Measurements from ENCODE around the gene THOC2. TPM values are rescaled to one million over a fixed set of nuclear protein-coding genes. Genes with fewer than 3 reads are reported as not detected.
A peak's percentile ranks its signal among the peaks of the same experiment; 100 is the strongest.
"Not testable (repeated sequence)": the region's sequence is repeated elsewhere in the genome, so short reads cannot be mapped to it uniquely, and the experiment has no call there.

THOC2 gene
- total RNA-seq, 1 donor from 2014 or later: 96.2 TPM

DNA sequence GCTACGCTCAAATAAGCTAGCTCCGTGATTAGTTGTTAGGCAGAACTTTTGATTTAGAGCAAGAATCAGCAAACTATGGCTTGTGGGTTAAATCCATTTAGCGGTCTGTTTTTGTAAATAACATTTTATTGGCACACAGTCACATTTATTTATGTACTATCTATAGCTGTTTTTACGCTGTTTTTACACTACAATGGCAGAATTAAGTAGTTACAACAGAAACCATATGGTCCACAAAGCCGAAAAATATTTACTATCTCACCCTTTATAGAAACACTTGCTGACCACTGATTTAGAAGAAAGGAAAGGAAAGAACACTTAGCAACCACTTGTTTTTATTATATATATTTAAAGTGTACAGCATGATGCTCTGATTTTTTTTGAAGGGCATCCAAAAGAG lies 41.1 kb downstream of the THOC2 start:
- ATAC-seq (no peak), DNase-seq (no peak)
- Histone ChIP-seq H3K27me3 (ENCODE audit: low read depth) (no peaks in the 10 kb centered on the region), H3K4me1 (no peaks in the 10 kb centered on the region), H3K4me3 (no peak overlapping the region), H3K36me3 (peaks cover 21% of the 10 kb centered on the region), H3K27ac (no peak overlapping the region), H3K9me3 (no peaks in the 10 kb centered on the region)
- intact Hi-C loops (cut with DNase I): no loop called here
- TF ChIP-seq, protein P1, sequence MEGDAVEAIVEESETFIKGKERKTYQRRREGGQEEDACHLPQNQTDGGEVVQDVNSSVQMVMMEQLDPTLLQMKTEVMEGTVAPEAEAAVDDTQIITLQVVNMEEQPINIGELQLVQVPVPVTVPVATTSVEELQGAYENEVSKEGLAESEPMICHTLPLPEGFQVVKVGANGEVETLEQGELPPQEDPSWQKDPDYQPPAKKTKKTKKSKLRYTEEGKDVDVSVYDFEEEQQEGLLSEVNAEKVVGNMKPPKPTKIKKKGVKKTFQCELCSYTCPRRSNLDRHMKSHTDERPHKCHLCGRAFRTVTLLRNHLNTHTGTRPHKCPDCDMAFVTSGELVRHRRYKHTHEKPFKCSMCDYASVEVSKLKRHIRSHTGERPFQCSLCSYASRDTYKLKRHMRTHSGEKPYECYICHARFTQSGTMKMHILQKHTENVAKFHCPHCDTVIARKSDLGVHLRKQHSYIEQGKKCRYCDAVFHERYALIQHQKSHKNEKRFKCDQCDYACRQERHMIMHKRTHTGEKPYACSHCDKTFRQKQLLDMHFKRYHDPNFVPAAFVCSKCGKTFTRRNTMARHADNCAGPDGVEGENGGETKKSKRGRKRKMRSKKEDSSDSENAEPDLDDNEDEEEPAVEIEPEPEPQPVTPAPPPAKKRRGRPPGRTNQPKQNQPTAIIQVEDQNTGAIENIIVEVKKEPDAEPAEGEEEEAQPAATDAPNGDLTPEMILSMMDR (IDR thresholded peaks at IDR 0.05): no peak

DNA sequence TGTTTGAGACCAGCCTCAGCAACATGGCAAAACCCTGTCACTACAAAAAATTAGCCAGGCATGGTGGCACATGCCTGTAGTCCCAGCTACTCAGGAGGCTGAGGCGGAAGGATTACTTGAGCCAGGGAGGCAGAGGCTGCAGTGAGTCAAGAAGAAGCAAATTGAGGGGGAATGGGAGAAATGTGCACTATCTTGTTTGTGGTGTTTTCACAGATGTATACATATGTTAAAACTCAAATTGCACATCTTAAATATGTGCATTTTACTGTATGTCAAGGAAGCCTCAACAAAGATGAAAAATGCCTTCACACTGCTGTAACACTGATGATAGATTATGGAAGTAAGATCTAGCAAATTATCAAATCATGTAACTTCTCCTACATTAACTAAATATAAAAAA lies 44.3 kb downstream of the THOC2 start:
- intact Hi-C loops (cut with DNase I): no loop called here

DNA sequence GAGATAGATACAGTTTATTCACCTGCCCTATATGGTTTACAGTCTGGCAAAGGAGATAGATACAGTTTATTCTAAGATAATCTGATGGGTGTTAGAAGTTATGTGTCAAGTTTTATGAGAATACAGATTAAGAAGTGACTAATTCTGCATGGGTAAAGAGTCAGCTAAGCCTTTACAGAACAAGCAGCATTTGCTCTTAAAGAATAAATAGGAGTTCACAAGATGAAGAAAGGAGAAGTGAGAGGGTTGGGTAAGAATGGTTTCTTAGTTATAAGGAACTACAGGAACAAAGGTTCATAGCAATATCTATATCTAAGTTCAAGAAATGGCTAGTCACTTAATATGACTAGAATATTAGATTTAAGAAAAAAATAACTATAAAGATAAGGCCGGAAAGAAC lies 47.6 kb downstream of the THOC2 start:
- TF ChIP-seq, protein P1 (IDR thresholded peaks at IDR 0.05): no peak

More for the DNA sequence above, 44.3 kb downstream of the THOC2 start:
- Histone ChIP-seq H3K9me3 (no peaks in the 10 kb centered on the region), H3K4me3 (no peak overlapping the region), H3K4me1 (no peaks in the 10 kb centered on the region), H3K36me3 (peaks cover 18% of the 10 kb centered on the region), H3K27me3 (ENCODE audit: low read depth) (no peaks in the 10 kb centered on the region), H3K27ac (no peak overlapping the region)
- ATAC-seq: no peak
- TF ChIP-seq, protein P1 (IDR thresholded peaks at IDR 0.05): no peak
- DNase-seq: no peak

DNA sequence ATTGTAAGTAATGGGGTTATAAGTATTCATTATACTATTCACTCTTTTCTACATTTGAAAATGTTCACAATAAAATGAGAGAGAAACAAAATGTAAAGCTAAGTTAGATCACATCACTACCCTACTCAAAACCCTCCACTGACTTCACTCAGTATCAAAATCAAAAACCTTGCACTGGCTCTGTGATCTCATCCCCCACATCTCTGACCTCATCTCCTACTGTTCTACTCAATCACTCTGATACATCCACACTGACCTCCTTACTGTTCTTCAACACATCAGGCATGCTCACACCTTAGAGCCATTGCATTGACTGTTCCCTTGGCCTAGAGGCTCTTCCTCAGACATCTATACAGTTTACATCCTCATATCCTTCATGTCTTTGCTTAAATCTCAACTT lies 50.7 kb downstream of the THOC2 start:
- DNase-seq: no peak
- TF ChIP-seq, protein P1 (IDR thresholded peaks at IDR 0.05): no peak
- intact Hi-C loops (cut with DNase I): no loop called here
- Histone ChIP-seq H3K4me1 (no peaks in the 10 kb centered on the region), H3K27me3 (ENCODE audit: low read depth) (no peaks in the 10 kb centered on the region), H3K4me3 (no peak overlapping the region), H3K27ac (no peak overlapping the region), H3K9me3 (no peaks in the 10 kb centered on the region), H3K36me3 (peaks cover 24% of the 10 kb centered on the region)
- no peak for ATAC-seq

More for the DNA sequence above, 47.6 kb downstream of the THOC2 start:
- Histone ChIP-seq H3K4me3 (no peak overlapping the region), H3K27ac (no peak overlapping the region), H3K4me1 (no peaks in the 10 kb centered on the region), H3K9me3 (no peaks in the 10 kb centered on the region), H3K27me3 (ENCODE audit: low read depth) (no peaks in the 10 kb centered on the region), H3K36me3 (peaks cover 26% of the 10 kb centered on the region)
- ATAC-seq: no peak
- DNase-seq: no peak
- intact Hi-C loops (cut with DNase I): no loop called here

DNA sequence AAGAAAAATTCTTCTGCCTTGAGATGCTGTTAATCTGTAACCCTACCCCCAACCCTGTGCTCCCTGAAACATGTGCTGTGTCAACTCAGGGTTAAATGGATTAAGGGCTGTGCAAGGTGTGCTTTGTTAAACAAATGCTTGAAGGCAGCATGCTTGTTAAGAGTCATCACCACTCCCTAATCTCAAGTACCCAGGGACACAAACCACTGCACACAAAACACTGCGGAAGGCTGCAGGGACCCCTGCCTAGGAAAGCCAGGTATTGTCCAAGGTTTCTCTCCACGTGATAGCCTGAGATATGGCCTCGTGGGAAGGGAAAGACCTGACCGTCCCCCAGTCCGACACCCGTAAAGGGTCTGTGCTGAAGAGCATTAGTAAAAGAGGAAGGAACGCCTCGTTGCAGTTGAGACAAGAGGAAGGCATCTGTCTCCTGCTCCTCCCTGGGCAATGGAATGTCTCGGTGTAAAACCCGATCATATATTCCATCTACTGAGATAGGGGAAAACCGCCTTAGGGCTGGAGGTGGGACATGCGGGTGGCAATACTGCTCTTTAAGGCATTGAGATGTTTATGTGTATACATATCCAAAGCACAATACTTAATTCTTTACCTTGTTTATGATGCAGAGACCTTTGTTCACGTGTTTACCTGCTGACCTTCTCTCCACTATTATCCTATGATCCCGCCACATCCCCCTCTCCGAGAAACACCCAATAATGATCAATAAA lies 53.0 kb downstream of the THOC2 start:
- H3K4me1 ChIP-seq; intact Hi-C loops (cut with DNase I); DNase-seq; H3K9me3 ChIP-seq; H3K27me3 ChIP-seq (ENCODE audit: low read depth); H3K4me3 ChIP-seq; H3K27ac ChIP-seq: not testable (repeated sequence)
- peak in 1 of 2 donors; percentile 62 for ATAC-seq
- peaks cover 20% of the 10 kb centered on the region for H3K36me3 ChIP-seq

DNA sequence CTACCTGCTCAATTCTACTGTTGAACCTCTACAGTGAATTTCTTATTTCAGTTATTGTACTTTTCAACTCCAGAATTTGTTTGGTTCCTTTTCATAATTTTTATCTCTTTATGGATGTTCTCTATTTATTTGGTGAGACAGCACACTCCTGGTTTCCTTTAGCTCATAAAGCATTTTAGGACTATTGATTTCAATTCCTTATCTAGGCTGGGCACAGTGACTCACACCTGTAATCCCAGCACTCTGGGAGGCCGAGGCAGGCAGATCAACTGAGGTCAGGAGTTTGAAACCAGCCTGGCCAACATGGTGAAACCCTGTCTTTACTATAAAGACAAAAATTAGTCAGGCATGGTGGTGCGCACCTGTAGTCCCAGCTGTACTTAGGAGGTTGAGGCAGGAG lies 57.7 kb downstream of the THOC2 start:
- Histone ChIP-seq H3K9me3 (no peaks in the 10 kb centered on the region), H3K36me3 (peaks cover 31% of the 10 kb centered on the region), H3K4me1 (no peaks in the 10 kb centered on the region), H3K27ac (no peak overlapping the region), H3K27me3 (ENCODE audit: low read depth) (no peaks in the 10 kb centered on the region), H3K4me3 (no peak overlapping the region)
- DNase-seq (no peak), ATAC-seq (no peak)
- TF ChIP-seq, protein P1 (IDR thresholded peaks at IDR 0.05): no peak
- intact Hi-C loops (cut with DNase I): no loop called here
